Epithelial cell of esophagus (primary cell): Measurements from ENCODE around the gene USH1C.

Experiments
- DNase-seq: peaks from one replicate; pipeline ENCODE4 v3.0.0; 2010; ENCODE audit warnings: low read depth
- H3K4me3 ChIP-seq: 2 replicates; pipeline ENCODE4 v1.5.1; 2011; ENCODE audit warnings: mild to moderate bottlenecking, low read length, control low read depth
- TF ChIP-seq, protein P1 (sequence below): IDR thresholded peaks from 2 replicates; pipeline ENCODE4 v1.5.1; 2011; ENCODE audit warnings: low read depth, mild to moderate bottlenecking, low read length, control low read depth, inconsistent platforms; ENCODE audit not compliant: insufficient read depth; ENCODE audit errors: missing control alignments

Gene USH1C

GRCh38 chr11:17462940-17463339 is 81.3 kb downstream of the USH1C start:
- TF ChIP-seq, protein P1, sequence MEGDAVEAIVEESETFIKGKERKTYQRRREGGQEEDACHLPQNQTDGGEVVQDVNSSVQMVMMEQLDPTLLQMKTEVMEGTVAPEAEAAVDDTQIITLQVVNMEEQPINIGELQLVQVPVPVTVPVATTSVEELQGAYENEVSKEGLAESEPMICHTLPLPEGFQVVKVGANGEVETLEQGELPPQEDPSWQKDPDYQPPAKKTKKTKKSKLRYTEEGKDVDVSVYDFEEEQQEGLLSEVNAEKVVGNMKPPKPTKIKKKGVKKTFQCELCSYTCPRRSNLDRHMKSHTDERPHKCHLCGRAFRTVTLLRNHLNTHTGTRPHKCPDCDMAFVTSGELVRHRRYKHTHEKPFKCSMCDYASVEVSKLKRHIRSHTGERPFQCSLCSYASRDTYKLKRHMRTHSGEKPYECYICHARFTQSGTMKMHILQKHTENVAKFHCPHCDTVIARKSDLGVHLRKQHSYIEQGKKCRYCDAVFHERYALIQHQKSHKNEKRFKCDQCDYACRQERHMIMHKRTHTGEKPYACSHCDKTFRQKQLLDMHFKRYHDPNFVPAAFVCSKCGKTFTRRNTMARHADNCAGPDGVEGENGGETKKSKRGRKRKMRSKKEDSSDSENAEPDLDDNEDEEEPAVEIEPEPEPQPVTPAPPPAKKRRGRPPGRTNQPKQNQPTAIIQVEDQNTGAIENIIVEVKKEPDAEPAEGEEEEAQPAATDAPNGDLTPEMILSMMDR, result no peak
- no peak for DNase-seq
- H3K4me3 ChIP-seq, result no peak overlapping the region

GRCh38 chr11:17460406-17460805 is 83.8 kb downstream of the USH1C start:
- no peak for DNase-seq
- TF ChIP-seq, protein P1, result no peak
- no peak overlapping the region for H3K4me3 ChIP-seq

DNA sequence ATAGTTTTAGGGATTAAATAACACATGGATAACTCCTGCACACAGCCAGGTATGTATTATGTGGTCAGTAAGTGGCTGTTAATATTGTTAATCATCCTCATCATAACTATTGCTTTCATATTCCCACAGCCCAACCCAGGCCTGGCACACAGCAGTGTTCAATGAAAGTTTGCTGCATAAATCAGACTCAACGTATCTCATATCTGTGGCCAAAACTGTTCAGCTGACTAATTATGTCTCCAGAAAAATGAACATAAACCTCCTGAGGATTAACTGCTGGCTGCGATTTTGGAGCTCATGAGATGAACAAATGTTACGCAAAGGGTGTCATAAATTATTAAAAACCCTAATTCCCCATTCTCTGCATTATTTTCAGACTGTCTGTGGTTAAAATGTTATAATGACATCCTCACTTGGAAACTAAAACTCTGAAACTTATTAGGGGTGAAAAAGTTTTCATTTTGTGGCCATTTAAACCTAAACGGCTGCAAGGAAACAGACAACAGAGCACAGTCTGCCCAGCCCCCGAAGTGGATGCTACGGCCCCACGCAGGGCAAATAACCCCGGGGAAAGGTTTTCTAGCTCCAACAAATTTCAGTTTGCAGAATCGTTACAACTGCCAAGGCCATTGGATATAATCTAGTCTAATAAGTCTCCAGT is 84.8 kb downstream of the USH1C start:
- no peak for DNase-seq
- TF ChIP-seq, protein P1, result no peak
- no peak overlapping the region for H3K4me3 ChIP-seq

DNA sequence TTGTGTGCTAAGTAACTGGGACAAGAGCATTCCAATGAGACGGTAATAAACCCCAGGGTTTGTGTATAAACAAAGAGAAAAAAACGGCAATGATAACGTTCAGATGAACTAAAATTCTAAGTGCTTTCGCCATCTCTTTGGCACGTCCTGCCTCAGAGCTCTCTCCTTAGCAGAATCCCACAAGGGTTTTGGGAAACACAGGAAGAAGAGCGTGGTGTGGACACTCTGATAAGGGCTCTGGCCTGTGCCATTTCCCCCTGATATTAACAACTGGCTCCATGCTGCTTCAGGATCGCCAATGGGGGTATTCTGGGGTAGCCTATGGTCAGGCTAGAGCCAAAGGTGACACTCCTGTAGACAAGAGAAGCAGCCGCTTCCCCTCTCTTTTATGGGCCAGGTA is 85.9 kb downstream of the USH1C start:
- TF ChIP-seq, protein P1, result no peak

DNA sequence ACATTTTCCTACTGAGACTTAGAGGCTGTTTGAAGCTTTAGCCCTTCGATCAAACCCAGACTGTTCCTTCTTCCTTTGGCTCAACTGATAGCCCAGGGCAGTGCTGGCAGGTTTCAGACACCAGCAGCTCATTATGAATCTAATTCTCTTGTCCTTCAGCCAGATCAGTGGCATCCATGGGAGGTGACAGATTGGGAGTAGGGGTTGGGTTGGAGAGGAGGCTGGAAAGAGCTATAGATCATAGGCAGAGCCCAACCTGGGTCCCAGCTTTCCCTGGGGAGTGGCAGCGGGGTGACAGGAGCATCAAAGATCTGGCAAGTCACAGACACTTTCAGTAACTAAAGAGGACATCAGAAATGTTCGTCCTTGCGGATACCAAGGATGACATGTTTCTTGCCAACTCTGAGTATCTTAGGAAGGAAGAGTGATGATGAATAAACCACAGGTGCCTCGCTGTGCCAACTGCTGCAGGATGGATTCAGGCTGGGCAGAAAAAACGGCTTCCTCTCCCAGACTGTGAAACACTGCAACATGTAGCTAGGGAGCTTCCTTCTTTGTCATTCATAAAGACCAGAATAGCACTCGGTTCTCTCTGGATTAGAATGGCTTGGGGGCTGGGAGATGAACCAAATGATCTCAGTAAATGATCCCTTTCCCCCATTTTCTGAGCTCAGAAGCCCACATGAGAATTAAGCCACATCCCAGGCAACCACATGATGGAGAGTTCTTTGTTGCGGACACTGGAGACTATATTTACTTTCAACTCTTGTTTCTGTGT is 86.6 kb downstream of the USH1C start:
- no peak overlapping the region for H3K4me3 ChIP-seq
- TF ChIP-seq, protein P1, result no peak
- no peak for DNase-seq

More for the DNA sequence above, 85.9 kb downstream of the USH1C start:
- no peak for DNase-seq
- H3K4me3 ChIP-seq, result no peak overlapping the region

- TF ChIP-seq, protein P1, result no peak
- no peak for DNase-seq
- no peak overlapping the region for H3K4me3 ChIP-seq
These were observed 91.5 kb downstream of the USH1C start for GRCh38 chr11:17452668-17453067.
